CD4-positive, alpha-beta T cell treated with Interleukin-21 for 1 hour (primary cell): Measurements from ENCODE around the gene CUBN.

Experiments
- DNase-seq: peaks from one replicate; pipeline ENCODE4 v3.0.0-alpha.2; 2020

CUBN gene

DNA sequence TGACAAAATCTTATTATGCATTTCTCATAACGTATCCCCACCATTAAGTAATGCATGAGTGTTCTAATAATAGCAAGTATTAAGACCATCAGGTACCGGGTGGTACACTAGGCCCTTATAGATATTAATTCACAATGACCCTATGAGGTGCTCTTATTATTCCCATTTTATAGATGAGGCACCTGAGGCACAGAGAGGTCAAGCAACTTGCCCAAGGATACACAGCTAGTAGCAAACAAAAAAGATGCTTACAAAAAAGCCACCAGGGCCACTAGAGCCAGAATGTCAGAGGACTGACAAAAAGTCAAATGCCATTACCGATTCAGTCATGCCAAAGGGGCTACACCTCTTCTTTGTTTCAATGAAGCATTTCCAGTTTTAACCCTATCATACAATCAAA, 318.3 kb downstream of the CUBN start:
- no peak for DNase-seq

DNA sequence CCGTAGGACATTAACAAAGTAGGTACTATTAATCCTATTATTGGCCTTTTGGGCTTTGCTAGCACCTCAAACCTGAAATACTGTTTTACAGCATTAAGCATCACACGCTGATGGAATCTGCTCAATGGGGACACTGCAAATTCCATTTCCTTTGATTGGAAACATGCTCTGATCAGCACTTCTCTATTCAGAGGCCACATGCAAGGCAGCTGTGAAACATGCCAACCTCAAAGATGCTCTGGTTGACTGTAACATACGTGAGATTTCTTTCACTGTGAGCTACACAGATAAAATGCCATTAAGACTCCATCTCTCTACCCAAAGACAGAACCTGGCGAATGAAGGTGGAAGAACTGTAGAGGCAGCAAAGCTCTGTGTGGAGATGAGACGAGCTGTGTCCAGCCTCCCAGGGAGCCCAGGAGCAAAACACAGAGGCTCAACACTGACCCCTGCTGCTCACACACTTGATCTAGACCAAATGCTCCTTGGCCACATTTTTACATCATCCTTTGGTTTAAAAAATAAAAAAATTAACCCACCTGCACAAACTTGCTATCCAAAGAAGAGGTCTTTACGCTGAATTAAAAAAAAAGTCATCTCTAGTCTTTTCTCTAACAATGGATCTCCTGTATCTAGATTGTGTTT, 320.4 kb downstream of the CUBN start:
- DNase-seq, result peak; percentile 66

DNA sequence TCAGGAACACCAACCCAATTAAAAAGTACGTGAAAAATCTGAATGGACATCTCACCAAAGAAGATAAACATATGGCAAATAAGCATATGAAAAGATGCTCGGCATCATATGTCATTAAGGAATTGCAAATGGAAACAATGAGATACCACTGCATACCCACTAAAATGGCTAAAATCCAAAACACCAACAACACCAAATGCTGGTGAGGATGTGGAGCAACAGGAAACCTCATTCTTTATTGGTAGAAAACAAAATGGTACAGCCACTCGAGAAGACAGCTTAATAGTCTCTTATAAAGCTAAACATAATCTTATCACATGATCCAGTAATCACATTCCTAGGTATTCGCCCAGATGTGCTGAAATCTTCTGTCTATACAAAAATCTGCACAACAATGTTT, 325.5 kb downstream of the CUBN start:
- no peak for DNase-seq

DNA sequence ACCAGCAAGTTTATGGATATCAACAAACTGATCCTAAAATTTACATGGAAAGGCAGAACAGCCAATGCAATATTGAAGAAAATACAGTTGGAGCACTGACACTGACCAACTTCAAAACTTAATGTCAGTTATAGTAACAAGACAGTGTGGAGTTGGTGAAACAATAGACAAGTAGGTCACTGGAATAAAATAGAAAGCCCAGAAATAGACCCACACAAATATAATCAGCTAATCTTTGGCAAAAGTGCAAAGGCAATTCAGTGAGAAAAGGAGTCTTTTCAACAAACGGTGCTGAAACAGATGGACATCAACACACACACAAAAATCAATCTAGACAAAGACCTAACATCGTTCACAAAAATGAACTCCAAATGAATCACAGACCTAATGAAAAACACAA, 326.1 kb downstream of the CUBN start:
- no peak for DNase-seq

DNA sequence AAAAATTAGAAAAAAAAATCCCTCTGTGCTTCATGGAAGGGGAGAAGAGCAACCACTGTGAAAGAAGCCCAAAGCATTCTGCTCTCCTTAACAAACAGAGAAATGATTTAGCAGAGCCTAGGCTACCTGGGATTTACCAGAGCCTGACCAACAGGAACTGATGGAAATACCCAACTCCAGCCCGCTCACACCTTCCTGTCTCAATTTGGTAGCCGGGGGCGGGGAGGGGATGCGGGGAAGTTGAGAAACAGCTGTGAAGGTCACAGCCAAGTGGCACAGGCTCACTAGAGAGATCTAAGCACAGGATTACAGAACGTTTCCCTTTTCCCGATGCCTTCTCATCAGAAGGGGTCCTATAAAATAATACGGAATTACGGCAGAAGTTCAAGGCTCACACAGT, 330.0 kb downstream of the CUBN start:
- DNase-seq, result no peak

DNA sequence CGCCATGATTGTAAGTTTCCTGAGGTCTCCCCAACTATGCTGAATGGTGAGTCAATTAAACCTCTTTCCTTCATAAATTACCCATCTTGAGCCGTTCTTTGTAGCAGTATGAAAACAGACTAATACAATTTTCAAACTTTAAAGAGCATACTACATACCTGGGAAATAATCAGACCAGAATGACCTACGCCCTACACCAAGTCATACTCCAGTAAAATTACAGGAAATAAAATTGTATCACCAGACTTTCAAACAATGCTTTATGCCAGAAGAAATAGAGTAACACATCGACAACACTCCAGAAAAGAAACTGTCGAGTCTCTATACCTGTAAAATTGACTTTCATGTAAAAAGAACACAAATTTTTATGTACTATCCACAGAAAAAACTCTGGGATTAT, 331.0 kb downstream of the CUBN start:
- no peak for DNase-seq

DNA sequence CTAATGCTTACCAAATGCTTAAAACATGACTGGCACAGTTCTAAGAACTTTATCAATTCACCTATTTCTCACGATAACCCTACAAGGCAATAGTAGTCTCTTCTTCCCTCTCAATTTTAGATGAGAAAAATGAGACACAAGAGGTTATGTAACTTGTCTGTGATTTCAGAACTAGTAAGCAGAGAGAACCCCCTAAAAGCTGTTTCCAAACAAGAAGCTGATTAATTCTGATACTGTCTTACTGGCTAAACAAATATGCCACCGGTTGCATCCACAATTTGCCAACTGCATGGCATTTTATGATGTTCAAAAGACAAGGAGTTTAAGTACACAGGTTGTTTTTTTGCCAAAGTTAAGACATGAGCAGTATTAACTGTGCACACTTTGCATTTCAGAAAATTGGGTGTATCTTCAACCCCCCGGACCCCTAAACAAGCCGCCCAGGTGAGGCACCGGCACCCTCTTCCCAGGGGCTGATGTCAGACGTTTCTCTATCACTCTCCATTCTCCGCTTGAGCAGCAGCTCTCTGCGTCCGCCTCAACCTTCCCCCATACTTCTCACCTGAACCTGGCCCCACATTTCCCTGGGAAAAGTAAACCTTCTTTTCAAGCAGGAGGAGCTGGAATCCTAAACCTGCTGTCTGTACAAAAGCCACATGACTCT, 334.1 kb downstream of the CUBN start:
- no peak for DNase-seq

DNA sequence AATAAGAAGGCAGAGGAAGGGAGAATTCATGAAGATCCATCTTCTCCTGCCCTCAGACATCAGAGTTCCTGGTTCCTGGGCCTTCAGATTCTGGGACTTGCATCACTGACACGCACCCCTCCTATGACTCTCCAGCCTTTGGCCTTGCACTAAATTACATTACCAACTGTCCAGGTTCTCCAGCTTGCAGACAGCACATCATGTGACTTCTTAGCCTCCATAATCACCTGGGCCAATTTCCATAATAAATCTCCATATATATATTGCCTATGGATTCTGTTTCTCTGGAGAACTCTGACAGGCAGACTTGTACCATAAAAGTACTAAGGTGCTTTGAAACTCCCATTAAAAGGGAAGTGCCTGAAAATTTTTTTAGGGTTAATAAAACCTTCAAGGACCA, 335.6 kb downstream of the CUBN start:
- DNase-seq, result no peak

DNA sequence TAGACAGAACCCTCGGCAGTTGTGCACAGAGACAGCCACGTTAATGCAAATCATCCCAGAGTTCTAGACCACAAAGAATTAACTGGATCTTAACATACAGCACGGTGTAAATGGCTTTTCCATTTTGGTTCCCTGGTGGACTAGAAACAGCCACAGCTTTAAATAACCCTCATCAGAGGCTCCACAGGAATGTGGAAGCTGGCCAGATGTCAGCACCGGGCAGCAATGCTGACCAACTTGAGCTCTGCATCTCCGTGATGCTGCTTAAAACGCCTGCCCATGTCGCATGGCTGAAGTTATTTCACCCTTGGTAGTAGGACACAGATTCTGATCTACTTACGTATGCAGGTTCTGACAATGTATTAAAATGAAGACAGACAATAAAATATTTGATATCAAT, 336.9 kb downstream of the CUBN start:
- no peak for DNase-seq

DNA sequence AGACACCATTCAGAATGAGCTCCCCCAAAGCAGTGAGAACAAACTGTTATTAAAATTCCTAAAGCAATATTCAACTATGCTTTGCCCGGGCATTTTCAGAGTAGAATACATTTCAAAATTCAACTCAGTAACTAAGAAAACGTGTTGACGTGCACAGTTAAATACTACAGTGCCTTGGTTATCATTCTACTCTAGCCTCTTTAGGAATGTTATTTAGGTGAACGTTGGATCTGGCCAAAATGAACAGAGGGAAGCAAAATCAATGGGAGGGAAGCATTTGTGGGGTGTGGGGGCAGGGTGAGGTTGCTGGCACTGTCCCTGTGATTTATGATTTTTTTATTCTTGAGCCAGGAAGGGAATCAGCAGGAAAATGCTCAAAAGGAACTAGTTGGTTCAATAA, 339.8 kb downstream of the CUBN start:
- no peak for DNase-seq

DNA sequence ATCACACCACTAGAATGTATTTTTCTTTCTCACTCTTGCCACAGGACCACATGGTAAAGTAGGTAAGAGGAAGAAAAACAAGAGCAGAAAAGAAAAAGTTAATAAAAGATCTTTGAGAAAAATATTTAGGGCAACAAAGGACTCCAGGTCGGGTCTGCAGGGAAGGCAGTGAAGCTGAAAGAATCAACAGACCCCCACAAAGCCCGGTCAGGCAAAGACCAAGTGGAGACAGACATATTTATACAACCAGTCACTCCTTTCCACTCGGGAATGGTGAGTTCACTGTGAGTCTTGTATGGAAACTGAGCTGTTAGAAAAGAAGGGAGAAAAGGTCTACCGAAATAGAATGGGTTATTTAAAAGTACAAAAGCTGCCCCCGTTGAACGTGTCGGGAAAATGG, 340.4 kb downstream of the CUBN start:
- DNase-seq, result no peak

DNA sequence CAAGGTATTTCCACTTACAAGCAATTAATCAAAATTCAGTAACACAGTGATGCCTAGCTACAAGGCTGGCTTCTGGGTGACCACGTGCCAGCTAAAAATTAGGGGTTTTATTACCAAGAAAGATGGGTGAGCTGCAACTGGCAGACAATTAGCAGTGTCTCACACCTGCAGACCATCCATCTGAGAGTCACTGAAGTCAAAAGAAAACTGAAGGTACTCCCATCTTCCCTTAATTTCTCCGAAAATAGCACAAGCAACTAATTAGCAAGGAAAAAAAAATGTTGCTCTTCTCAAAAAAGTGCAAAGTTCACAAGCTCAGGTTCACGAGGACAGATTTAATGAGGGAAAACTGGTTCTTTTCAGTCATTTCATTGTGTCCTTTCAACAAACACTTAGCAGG, 340.8 kb downstream of the CUBN start:
- DNase-seq, result peak; percentile 8

DNA sequence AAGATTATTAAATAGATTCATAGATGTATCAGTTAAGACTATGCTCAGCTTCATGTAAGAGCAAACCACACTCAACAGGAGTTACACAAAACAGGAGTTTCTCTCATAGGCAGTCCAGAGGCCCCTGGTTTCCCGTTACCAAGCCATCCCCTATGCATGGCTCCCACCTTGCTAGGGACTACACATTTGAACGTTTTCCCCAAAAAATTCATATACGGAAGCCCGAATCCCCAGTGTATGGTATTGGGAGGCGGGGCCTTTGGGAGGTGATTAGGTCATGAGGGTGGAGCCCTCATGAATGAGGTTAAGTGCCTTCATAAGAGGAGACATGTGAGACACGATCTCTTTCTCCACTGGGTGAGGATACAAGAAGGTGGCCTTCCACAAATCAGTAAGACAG, 341.5 kb downstream of the CUBN start:
- DNase-seq, result peak; percentile 64

DNA sequence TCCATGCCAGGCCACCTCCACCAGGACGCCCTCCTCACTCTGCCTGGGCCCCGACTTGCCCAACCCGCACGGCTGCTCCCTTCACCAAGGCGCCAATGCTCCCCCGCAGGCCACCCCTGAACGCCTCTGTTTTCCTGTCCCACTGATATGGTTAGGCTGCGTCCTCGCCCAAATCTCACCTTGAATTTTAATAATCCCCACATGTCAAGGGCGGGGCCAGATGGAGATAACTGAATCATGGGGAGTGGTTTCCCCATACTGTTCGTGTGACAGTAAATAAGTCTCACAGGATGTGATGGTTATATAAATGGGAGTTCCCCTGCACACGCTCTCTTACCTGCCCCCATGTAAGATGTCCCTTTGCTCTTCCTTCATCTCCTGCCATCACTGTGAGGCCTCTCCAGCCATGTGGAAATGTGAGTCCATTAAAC, 342.2 kb downstream of the CUBN start:
- peak; percentile 91 for DNase-seq

DNA sequence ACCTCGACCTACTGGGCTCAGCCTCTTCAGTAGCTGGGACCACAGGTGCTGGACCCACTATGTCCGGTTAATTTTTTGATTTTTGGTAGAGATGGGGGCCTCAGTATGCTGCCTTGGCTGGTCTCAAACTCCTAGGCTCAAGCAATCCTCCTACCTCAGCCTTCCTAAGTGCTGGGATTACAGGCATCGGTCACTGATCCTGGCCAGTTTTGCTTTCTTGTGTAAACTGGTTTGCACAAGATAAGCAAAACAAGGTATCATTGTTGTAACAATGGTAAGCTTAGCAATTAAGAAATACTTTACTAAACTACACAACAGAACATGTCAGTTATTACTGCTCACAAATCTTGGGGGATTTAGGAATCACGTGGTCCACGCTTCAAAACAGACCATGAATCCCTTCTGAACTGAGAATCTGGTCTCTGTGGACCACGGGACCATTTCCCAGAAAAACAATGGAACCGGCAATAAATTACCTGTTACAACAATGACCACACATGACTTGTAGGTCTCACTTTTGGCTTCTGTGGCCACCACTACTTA, 349.2 kb downstream of the CUBN start:
- no peak for DNase-seq

DNA sequence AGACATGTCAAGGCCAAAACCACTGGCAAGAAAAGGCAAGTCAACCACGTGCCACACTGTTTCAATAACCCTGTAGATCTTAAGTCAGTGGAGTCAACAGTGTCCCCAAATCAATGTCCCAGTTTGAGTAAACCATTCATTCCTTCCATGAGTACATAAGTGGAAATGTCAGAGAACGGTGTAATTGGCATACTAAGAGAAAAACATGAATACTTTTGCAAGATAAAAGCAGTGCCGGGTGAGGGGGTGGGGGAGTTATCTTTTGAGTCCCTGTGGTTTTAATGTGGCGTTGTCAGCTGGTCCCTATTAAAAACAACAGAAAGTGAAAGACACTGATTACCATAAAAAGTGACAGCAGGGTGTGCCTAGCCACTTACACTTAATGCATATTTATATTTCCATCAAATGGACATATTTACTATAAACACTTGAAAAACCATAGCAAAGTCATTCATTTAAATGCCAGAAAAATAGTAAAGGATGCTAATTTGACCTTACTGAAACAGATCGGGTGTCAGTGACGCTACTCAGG, 350.2 kb downstream of the CUBN start:
- peak; percentile 59 for DNase-seq

DNA sequence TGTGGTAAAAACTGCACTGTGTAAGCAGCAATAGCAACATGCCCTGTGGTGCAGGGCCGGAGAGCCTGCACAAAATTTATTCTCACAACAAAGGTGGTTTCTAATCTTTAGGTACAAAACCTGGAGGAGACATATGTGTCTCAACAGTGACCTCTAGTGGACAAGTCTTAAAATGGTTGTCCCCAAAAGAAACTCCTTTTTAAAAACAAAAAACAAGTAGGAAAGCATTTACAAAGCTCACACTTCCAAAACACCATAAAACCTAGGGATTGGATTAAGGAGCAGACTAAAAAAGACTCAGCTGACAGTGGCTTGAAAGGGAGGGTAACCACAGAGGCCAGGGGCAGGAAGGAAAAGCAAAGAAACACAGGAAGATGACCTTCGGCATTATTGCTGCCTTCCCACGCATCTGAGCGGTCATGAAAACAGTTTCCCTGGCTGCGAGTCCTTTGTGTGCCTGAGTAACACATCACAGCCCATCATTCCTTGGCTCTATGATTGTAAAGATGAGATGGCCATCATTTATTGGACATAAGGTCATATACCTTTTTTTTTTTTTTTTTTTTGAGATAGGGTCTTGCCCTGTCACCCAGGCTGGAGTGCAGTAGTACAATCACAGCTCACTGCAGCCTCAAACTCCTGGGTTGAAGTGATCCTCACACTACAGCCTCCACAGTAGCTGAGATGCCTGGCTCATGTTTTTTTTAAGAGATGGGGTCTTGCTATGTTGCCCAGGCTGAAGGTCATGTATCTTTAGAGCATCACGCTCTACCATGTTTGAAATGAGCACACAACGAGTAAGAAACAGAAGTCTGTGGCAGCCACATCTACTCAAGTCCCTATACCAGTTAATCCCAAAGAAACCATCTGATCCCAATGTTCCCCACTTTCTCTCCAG, 351.9 kb downstream of the CUBN start:
- peak; percentile 71 for DNase-seq

DNA sequence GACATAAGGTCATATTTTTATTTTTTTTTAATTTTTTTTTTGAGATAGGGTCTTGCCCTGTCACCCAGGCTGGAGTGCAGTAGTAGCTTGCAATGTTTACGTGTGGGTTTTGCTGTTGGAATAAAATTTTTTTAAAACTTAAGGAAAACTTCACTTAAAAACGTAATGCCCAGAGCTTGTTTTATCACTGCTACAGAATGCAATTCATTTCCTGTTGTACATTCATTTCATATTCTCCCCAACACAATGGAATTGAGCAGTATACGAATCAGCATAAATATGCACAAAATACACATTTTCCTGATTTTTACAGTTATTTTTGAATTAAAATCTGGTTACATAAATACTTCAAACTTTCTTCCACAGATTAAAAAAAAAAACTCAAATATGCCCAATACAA, 352.7 kb downstream of the CUBN start:
- no peak for DNase-seq
